H9 (cell line): Measurements from ENCODE around the gene SHC4. TPM values are rescaled to one million over a fixed set of nuclear protein-coding genes. Genes with fewer than 3 reads are reported as not detected.

Source experiments
- DNase-seq: peaks from one replicate; pipeline ENCODE4 v3.0.0-alpha.2; 2017
- H2AFZ ChIP-seq: one replicate; pipeline ENCODE4 v1.6.1; 2013; ENCODE audit warnings: mild to moderate bottlenecking, low read length, control low read depth, moderate library complexity
- H2AK5ac ChIP-seq: 2 replicates; pipeline ENCODE4 v1.6.1; 2013; ENCODE audit warnings: low read length, control low read depth, mixed read lengths; ENCODE audit not compliant: insufficient read length
- H2BK120ac ChIP-seq: one replicate; pipeline ENCODE4 v1.6.1; 2013; ENCODE audit warnings: low read depth, mild to moderate bottlenecking, low read length, control low read depth, inconsistent platforms; ENCODE audit not compliant: poor library complexity, severe bottlenecking
- H2BK12ac ChIP-seq: 2 replicates; pipeline ENCODE4 v1.6.1; 2013; ENCODE audit warnings: low read length, control low read depth, mixed read lengths, low read depth; ENCODE audit not compliant: insufficient read length
- H2BK15ac ChIP-seq: 2 replicates; pipeline ENCODE4 v1.6.1; 2013; ENCODE audit warnings: low read depth, low read length, control low read depth
- H2BK20ac ChIP-seq: one replicate; pipeline ENCODE4 v1.6.1; 2013; ENCODE audit warnings: low read depth, mild to moderate bottlenecking, low read length, control low read depth, inconsistent platforms; ENCODE audit not compliant: poor library complexity, severe bottlenecking
- H2BK5ac ChIP-seq: 2 replicates; pipeline ENCODE4 v1.6.1; 2013; ENCODE audit warnings: low read length, control low read depth, mixed read lengths; ENCODE audit not compliant: insufficient read length
- H3K14ac ChIP-seq: 2 replicates; pipeline ENCODE4 v1.6.1; 2013; ENCODE audit warnings: low read length, control low read depth; ENCODE audit not compliant: insufficient read depth
- H3K18ac ChIP-seq: 2 replicates; pipeline ENCODE4 v1.6.1; 2013; ENCODE audit warnings: low read depth, mild to moderate bottlenecking, mixed read lengths, low read length, control low read depth; ENCODE audit not compliant: insufficient read length
- H3K23ac ChIP-seq: 2 replicates; pipeline ENCODE4 v1.6.1; 2013; ENCODE audit warnings: low read length, control low read depth, mixed read lengths, low read depth; ENCODE audit not compliant: insufficient read length
- H3K23me2 ChIP-seq: 2 replicates; pipeline ENCODE4 v1.6.1; 2013; ENCODE audit warnings: low read depth, mild to moderate bottlenecking, mixed read lengths, low read length, control low read depth; ENCODE audit not compliant: insufficient read length, poor library complexity, severe bottlenecking
- H3K27ac ChIP-seq: 2 replicates; pipeline ENCODE4 v1.5.1; 2013; ENCODE audit warnings: low read length, control low read depth, mixed read lengths, low read depth; ENCODE audit not compliant: insufficient read length
- H3K27me3 ChIP-seq: 2 replicates; pipeline ENCODE4 v1.6.1; 2013; ENCODE audit warnings: low read length, control low read depth, inconsistent platforms; ENCODE audit not compliant: insufficient read depth
- H3K4ac ChIP-seq: 2 replicates; pipeline ENCODE4 v1.6.1; 2013; ENCODE audit warnings: low read depth, mild to moderate bottlenecking, control low read depth, inconsistent platforms, low read length, moderate library complexity
- H3K4me1 ChIP-seq: 2 replicates; pipeline ENCODE4 v1.6.1; 2013; ENCODE audit warnings: low read length, control low read depth, inconsistent platforms; ENCODE audit not compliant: insufficient read depth
- H3K4me2 ChIP-seq: 2 replicates; pipeline ENCODE4 v1.6.1; 2013; ENCODE audit warnings: low read length, control low read depth, mixed read lengths; ENCODE audit not compliant: insufficient read length, insufficient read depth
- H3K56ac ChIP-seq: 2 replicates; pipeline ENCODE4 v1.6.1; 2013; ENCODE audit warnings: low read depth, mild to moderate bottlenecking, mixed read lengths, low read length, control low read depth; ENCODE audit not compliant: insufficient read length
- H3K79me1 ChIP-seq: 2 replicates; pipeline ENCODE4 v1.6.1; 2013; ENCODE audit warnings: low read depth, mild to moderate bottlenecking, moderate library complexity, low read length, control low read depth, inconsistent platforms; ENCODE audit not compliant: insufficient read depth, poor library complexity, severe bottlenecking
- H3K79me2 ChIP-seq: 2 replicates; pipeline ENCODE4 v1.6.1; 2013; ENCODE audit warnings: low read length, control low read depth, inconsistent platforms; ENCODE audit not compliant: insufficient read depth
- H3K9ac ChIP-seq: 2 replicates; pipeline ENCODE4 v1.6.1; 2013; ENCODE audit warnings: low read length, control low read depth, mixed read lengths; ENCODE audit not compliant: insufficient read length; ENCODE audit errors: extremely low read depth
- H3K9me3 ChIP-seq: one replicate; pipeline ENCODE4 v1.6.1; 2013; ENCODE audit warnings: low read depth, low read length, inconsistent platforms; ENCODE audit not compliant: control insufficient read depth
- H3T11ph ChIP-seq: one replicate; pipeline ENCODE4 v1.6.1; 2013; ENCODE audit warnings: mild to moderate bottlenecking, low read length, control low read depth, inconsistent platforms
- H4K20me1 ChIP-seq: one replicate; pipeline ENCODE4 v1.6.1; 2013; ENCODE audit not compliant: control insufficient read depth, insufficient read length, insufficient read depth
- H4K5ac ChIP-seq: 2 replicates; pipeline ENCODE4 v1.6.1; 2013; ENCODE audit warnings: low read depth, mild to moderate bottlenecking, mixed read lengths, low read length, control low read depth; ENCODE audit not compliant: insufficient read length
- H4K8ac ChIP-seq: replicated peaks from 2 replicates; pipeline ENCODE4 v1.6.1; 2013; ENCODE audit warnings: low read length, control low read depth, mixed read lengths, low read depth; ENCODE audit not compliant: insufficient read length
- H4K91ac ChIP-seq: 2 replicates; pipeline ENCODE4 v1.6.1; 2013; ENCODE audit warnings: low read depth, mild to moderate bottlenecking, moderate library complexity, mixed read lengths, low read length, control low read depth; ENCODE audit not compliant: insufficient read length
- H3K27ac Mint-ChIP-seq, 3 experiments: 2 replicates in 2 of 3; 3 replicates in 1 of 3; pipeline ENCODE4 v1.8.0; 2020 to 2021; ENCODE audit warnings: mixed read lengths in 3 of 3, mild to moderate bottlenecking in 1 of 3, moderate library complexity in 1 of 3
- H3K27me3 Mint-ChIP-seq: 2 replicates; pipeline ENCODE4 v1.8.0; 2021; ENCODE audit warnings: low read depth, mild to moderate bottlenecking, moderate library complexity, mixed read lengths
- H3K36me3 Mint-ChIP-seq, 3 experiments: 2 replicates in 2 of 3; 3 replicates in 1 of 3; pipeline ENCODE4 v1.8.0; 2020 to 2021; ENCODE audit warnings: low read depth in 3 of 3, mixed read lengths in 3 of 3; ENCODE audit not compliant: insufficient read depth in 1 of 3
- H3K4me1 Mint-ChIP-seq, 2 experiments: 2 replicates each; pipeline ENCODE4 v1.8.0; 2020; ENCODE audit warnings: mixed read lengths in 2 of 2
- H3K4me3 Mint-ChIP-seq, 2 experiments: 2 replicates in 1 of 2; 3 replicates in 1 of 2; pipeline ENCODE4 v1.8.0; 2020 to 2021; ENCODE audit warnings: mild to moderate bottlenecking in 2 of 2, mixed read lengths in 2 of 2, moderate library complexity in 1 of 2
- H3K9me3 Mint-ChIP-seq, 2 experiments: 2 replicates in 1 of 2; 3 replicates in 1 of 2; pipeline ENCODE4 v1.8.0; 2020; ENCODE audit warnings: mild to moderate bottlenecking in 2 of 2, mixed read lengths in 2 of 2, moderate library complexity in 1 of 2
- CTCF ChIP-seq: fragments of 200-600 bp; sonication (generic); conservative IDR thresholded peaks from 3 replicates; pipeline ENCODE4 v1.8.0; 2021; ENCODE audit warnings: antibody characterized with exemption, mild to moderate bottlenecking
- WGBS: extraction: QIAGEN DNeasy Blood & Tissue Kit; methylation state at CpG from one replicate; pipeline ENCODE4 v1.1.7; 2013; ENCODE audit warnings: missing lambda C conversion rate, low lambda C conversion rate, mixed read lengths; ENCODE audit not compliant: insufficient read length; ENCODE audit errors: extremely low coverage; 5-methylcytosine and 5-hydroxymethylcytosine counted together
- total RNA-seq: library from RNA; stranded (reverse); gene quantifications from 2 replicates; pipeline ENCODE4 v1.2.1, GENCODE V29; 2021

SHC4 gene
- total RNA-seq, 1 experiment from 2014 or later, result 0.26 TPM

- no peaks in the 10 kb centered on the region for H3K23me2 ChIP-seq
Observed at GRCh38 chr15:48887144-48887543, 76.6 kb downstream of the SHC4 start.

More at GRCh38 chr15:48887144-48887543, 76.6 kb downstream of the SHC4 start:
- no CpG with 5 or more reads among the region's 2 CpGs for WGBS
- Histone ChIP-seq H4K91ac (no peak overlapping the region), H3K27me3 (no peaks in the 10 kb centered on the region), H3K9me3 (no peaks in the 10 kb centered on the region), H2BK12ac (no peak overlapping the region), H3K27ac (no peak overlapping the region), H3T11ph (no peak overlapping the region), H2BK120ac (no peak overlapping the region), H3K9ac (no peak overlapping the region), H3K18ac (no peak overlapping the region), H2AK5ac (no peak overlapping the region), H2BK5ac (no peak overlapping the region), H3K56ac (no peak overlapping the region), H2AFZ (no peak overlapping the region), H3K23ac (no peak overlapping the region), H3K4me1 (no peaks in the 10 kb centered on the region), H4K5ac (no peak overlapping the region), H3K14ac (no peak overlapping the region), H4K8ac (no peak overlapping the region), H3K79me2 (no peaks in the 10 kb centered on the region), H3K4me2 (no peak overlapping the region), H2BK20ac (no peak overlapping the region), H4K20me1 (no peaks in the 10 kb centered on the region), H3K79me1 (no peaks in the 10 kb centered on the region), H3K4ac (no peak overlapping the region), H2BK15ac (no peak overlapping the region)
- DNase-seq, result no peak
- Mint-ChIP-seq H3K27ac (no peak overlapping the region), H3K36me3 (no peaks in the 10 kb centered on the region), H3K4me3 (no peak overlapping the region), H3K4me1 (peaks cover 2 to 6% of the 10 kb centered on the region in 2 experiments; a peak in 2 of 4 replicates), H3K9me3 (no peaks in the 10 kb centered on the region), H3K27me3 (no peaks in the 10 kb centered on the region)
- no peak for TF ChIP-seq CTCF
